ENCODE data around the gene DGCR2.

DGCR2 gene

GRCh38 chr22:19040391-19040861 is 81.8 kb downstream of the DGCR2 start:
- Histone ChIP-seq H2AFZ (ENCODE audit: low read depth, low read length, severe bottlenecking) (no peak overlapping the region), H3K9ac (ENCODE audit: low read length) (no peak overlapping the region), H4K20me1 (ENCODE audit: low read depth, low read length) (no peaks in the 10 kb centered on the region), H3K4me3 (ENCODE audit: insufficient read depth, low read length, poor library complexity, severe bottlenecking) (no peak overlapping the region), H3K79me2 (ENCODE audit: insufficient read depth, low read length) (no peaks in the 10 kb centered on the region), H3K9me2 (replicated peaks; ENCODE audit: insufficient read depth, low read length) (no peaks in the 10 kb centered on the region), H3F3A (ENCODE audit: insufficient read depth) (no peaks in the 10 kb centered on the region), H3K36me3 (ENCODE audit: low read length) (no peaks in the 10 kb centered on the region), H3K4me2 (ENCODE audit: low read depth, low read length, poor library complexity, severe bottlenecking) (no peak overlapping the region), H3K9me3 (ENCODE audit: insufficient read depth, low read length) (no peaks in the 10 kb centered on the region), H3K27ac (ENCODE audit: low read depth, low read length) (no peak overlapping the region), H3K27me3 (ENCODE audit: low read length) (no peaks in the 10 kb centered on the region)
- TF ChIP-seq EZH2phosphoT487 (conservative IDR thresholded peaks at IDR 0.05; ENCODE audit: low read length), result no peak
- TF ChIP-seq, protein P1, sequence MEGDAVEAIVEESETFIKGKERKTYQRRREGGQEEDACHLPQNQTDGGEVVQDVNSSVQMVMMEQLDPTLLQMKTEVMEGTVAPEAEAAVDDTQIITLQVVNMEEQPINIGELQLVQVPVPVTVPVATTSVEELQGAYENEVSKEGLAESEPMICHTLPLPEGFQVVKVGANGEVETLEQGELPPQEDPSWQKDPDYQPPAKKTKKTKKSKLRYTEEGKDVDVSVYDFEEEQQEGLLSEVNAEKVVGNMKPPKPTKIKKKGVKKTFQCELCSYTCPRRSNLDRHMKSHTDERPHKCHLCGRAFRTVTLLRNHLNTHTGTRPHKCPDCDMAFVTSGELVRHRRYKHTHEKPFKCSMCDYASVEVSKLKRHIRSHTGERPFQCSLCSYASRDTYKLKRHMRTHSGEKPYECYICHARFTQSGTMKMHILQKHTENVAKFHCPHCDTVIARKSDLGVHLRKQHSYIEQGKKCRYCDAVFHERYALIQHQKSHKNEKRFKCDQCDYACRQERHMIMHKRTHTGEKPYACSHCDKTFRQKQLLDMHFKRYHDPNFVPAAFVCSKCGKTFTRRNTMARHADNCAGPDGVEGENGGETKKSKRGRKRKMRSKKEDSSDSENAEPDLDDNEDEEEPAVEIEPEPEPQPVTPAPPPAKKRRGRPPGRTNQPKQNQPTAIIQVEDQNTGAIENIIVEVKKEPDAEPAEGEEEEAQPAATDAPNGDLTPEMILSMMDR (IDR thresholded peaks at IDR 0.05; ENCODE audit: insufficient read depth, low read length, poor library complexity, severe bottlenecking), result no peak

- Histone ChIP-seq H2AFZ (ENCODE audit: low read depth, low read length, severe bottlenecking) (no peak overlapping the region), H3K9me2 (replicated peaks; ENCODE audit: insufficient read depth, low read length) (no peaks in the 10 kb centered on the region), H3K79me2 (ENCODE audit: insufficient read depth, low read length) (no peaks in the 10 kb centered on the region), H4K20me1 (ENCODE audit: low read depth, low read length) (no peaks in the 10 kb centered on the region), H3K27me3 (ENCODE audit: low read length) (no peaks in the 10 kb centered on the region), H3K36me3 (ENCODE audit: low read length) (no peaks in the 10 kb centered on the region), H3K4me2 (ENCODE audit: low read depth, low read length, poor library complexity, severe bottlenecking) (no peak overlapping the region), H3K9me3 (ENCODE audit: insufficient read depth, low read length) (no peaks in the 10 kb centered on the region), H3K27ac (ENCODE audit: low read depth, low read length) (no peak overlapping the region), H3K4me3 (ENCODE audit: insufficient read depth, low read length, poor library complexity, severe bottlenecking) (no peak overlapping the region), H3F3A (ENCODE audit: insufficient read depth) (no peaks in the 10 kb centered on the region), H3K9ac (ENCODE audit: low read length) (no peak overlapping the region)
- TF ChIP-seq, protein P1 (IDR thresholded peaks at IDR 0.05; ENCODE audit: insufficient read depth, low read length, poor library complexity, severe bottlenecking), result no peak
- no peak for TF ChIP-seq EZH2phosphoT487 (conservative IDR thresholded peaks at IDR 0.05; ENCODE audit: low read length)
Observed at GRCh38 chr22:19039796-19040280, 82.4 kb downstream of the DGCR2 start.

DNA sequence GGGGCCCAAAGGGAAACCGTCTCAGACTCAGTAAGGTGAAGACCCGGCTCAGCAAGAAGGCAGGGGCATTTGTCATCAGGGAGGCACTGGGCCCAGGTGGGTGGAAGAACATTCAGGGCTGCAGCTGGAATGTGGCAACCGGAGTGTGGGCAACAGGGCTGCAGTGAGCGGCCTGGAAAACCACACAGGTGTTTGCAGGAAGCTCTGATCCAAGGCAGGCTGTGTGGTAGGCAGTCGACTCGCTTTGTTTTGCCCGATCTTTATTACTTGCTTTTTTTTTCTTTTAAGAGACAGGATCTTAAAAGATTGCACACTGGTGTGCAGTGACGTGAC is 82.8 kb downstream of the DGCR2 start:
- Histone ChIP-seq H4K20me1 (ENCODE audit: low read depth, low read length) (no peaks in the 10 kb centered on the region), H3F3A (ENCODE audit: insufficient read depth) (no peaks in the 10 kb centered on the region), H3K36me3 (ENCODE audit: low read length) (no peaks in the 10 kb centered on the region)

More for the DNA sequence above, 82.8 kb downstream of the DGCR2 start:
- no peak overlapping the region for H3K4me2 ChIP-seq (ENCODE audit: low read depth, low read length, poor library complexity, severe bottlenecking)
- no peaks in the 10 kb centered on the region for H3K79me2 ChIP-seq (ENCODE audit: insufficient read depth, low read length)
- no peaks in the 10 kb centered on the region for H3K9me3 ChIP-seq (ENCODE audit: insufficient read depth, low read length)
- no peaks in the 10 kb centered on the region for H3K9me2 ChIP-seq (replicated peaks; ENCODE audit: insufficient read depth, low read length)
- no peak overlapping the region for H2AFZ ChIP-seq (ENCODE audit: low read depth, low read length, severe bottlenecking)
- TF ChIP-seq, protein P1 (IDR thresholded peaks at IDR 0.05; ENCODE audit: insufficient read depth, low read length, poor library complexity, severe bottlenecking), result no peak
- no peak for TF ChIP-seq EZH2phosphoT487 (conservative IDR thresholded peaks at IDR 0.05; ENCODE audit: low read length)
- no peaks in the 10 kb centered on the region for H3K27me3 ChIP-seq (ENCODE audit: low read length)
- H3K9ac ChIP-seq (ENCODE audit: low read length), result no peak overlapping the region
- H3K4me3 ChIP-seq (ENCODE audit: insufficient read depth, low read length, poor library complexity, severe bottlenecking), result no peak overlapping the region
- H3K27ac ChIP-seq (ENCODE audit: low read depth, low read length), result no peak overlapping the region
